H9 (cell line): Measurements from ENCODE around the gene AMY1B. TPM values are rescaled to one million over a fixed set of nuclear protein-coding genes. Genes with fewer than 3 reads are reported as not detected.
"Not testable (repeated sequence)": the region's sequence is repeated elsewhere in the genome, so short reads cannot be mapped to it uniquely, and the experiment has no call there.

ENCODE experiments used
- DNase-seq: peaks from one replicate; pipeline ENCODE4 v3.0.0-alpha.2; 2017
- H2AFZ ChIP-seq: one replicate; pipeline ENCODE4 v1.6.1; 2013; ENCODE audit warnings: mild to moderate bottlenecking, low read length, control low read depth, moderate library complexity
- H2AK5ac ChIP-seq: 2 replicates; pipeline ENCODE4 v1.6.1; 2013; ENCODE audit warnings: low read length, control low read depth, mixed read lengths; ENCODE audit not compliant: insufficient read length
- H2BK120ac ChIP-seq: one replicate; pipeline ENCODE4 v1.6.1; 2013; ENCODE audit warnings: low read depth, mild to moderate bottlenecking, low read length, control low read depth, inconsistent platforms; ENCODE audit not compliant: poor library complexity, severe bottlenecking
- H2BK12ac ChIP-seq: 2 replicates; pipeline ENCODE4 v1.6.1; 2013; ENCODE audit warnings: low read length, control low read depth, mixed read lengths, low read depth; ENCODE audit not compliant: insufficient read length
- H2BK15ac ChIP-seq: 2 replicates; pipeline ENCODE4 v1.6.1; 2013; ENCODE audit warnings: low read depth, low read length, control low read depth
- H2BK20ac ChIP-seq: one replicate; pipeline ENCODE4 v1.6.1; 2013; ENCODE audit warnings: low read depth, mild to moderate bottlenecking, low read length, control low read depth, inconsistent platforms; ENCODE audit not compliant: poor library complexity, severe bottlenecking
- H2BK5ac ChIP-seq: 2 replicates; pipeline ENCODE4 v1.6.1; 2013; ENCODE audit warnings: low read length, control low read depth, mixed read lengths; ENCODE audit not compliant: insufficient read length
- H3K14ac ChIP-seq: 2 replicates; pipeline ENCODE4 v1.6.1; 2013; ENCODE audit warnings: low read length, control low read depth; ENCODE audit not compliant: insufficient read depth
- H3K18ac ChIP-seq: 2 replicates; pipeline ENCODE4 v1.6.1; 2013; ENCODE audit warnings: low read depth, mild to moderate bottlenecking, mixed read lengths, low read length, control low read depth; ENCODE audit not compliant: insufficient read length
- H3K23ac ChIP-seq: 2 replicates; pipeline ENCODE4 v1.6.1; 2013; ENCODE audit warnings: low read length, control low read depth, mixed read lengths, low read depth; ENCODE audit not compliant: insufficient read length
- H3K23me2 ChIP-seq: 2 replicates; pipeline ENCODE4 v1.6.1; 2013; ENCODE audit warnings: low read depth, mild to moderate bottlenecking, mixed read lengths, low read length, control low read depth; ENCODE audit not compliant: insufficient read length, poor library complexity, severe bottlenecking
- H3K27ac ChIP-seq: 2 replicates; pipeline ENCODE4 v1.5.1; 2013; ENCODE audit warnings: low read length, control low read depth, mixed read lengths, low read depth; ENCODE audit not compliant: insufficient read length
- H3K27me3 ChIP-seq: 2 replicates; pipeline ENCODE4 v1.6.1; 2013; ENCODE audit warnings: low read length, control low read depth, inconsistent platforms; ENCODE audit not compliant: insufficient read depth
- H3K4ac ChIP-seq: 2 replicates; pipeline ENCODE4 v1.6.1; 2013; ENCODE audit warnings: low read depth, mild to moderate bottlenecking, control low read depth, inconsistent platforms, low read length, moderate library complexity
- H3K4me1 ChIP-seq: 2 replicates; pipeline ENCODE4 v1.6.1; 2013; ENCODE audit warnings: low read length, control low read depth, inconsistent platforms; ENCODE audit not compliant: insufficient read depth
- H3K4me2 ChIP-seq: 2 replicates; pipeline ENCODE4 v1.6.1; 2013; ENCODE audit warnings: low read length, control low read depth, mixed read lengths; ENCODE audit not compliant: insufficient read length, insufficient read depth
- H3K56ac ChIP-seq: 2 replicates; pipeline ENCODE4 v1.6.1; 2013; ENCODE audit warnings: low read depth, mild to moderate bottlenecking, mixed read lengths, low read length, control low read depth; ENCODE audit not compliant: insufficient read length
- H3K79me1 ChIP-seq: 2 replicates; pipeline ENCODE4 v1.6.1; 2013; ENCODE audit warnings: low read depth, mild to moderate bottlenecking, moderate library complexity, low read length, control low read depth, inconsistent platforms; ENCODE audit not compliant: insufficient read depth, poor library complexity, severe bottlenecking
- H3K79me2 ChIP-seq: 2 replicates; pipeline ENCODE4 v1.6.1; 2013; ENCODE audit warnings: low read length, control low read depth, inconsistent platforms; ENCODE audit not compliant: insufficient read depth
- H3K9ac ChIP-seq: 2 replicates; pipeline ENCODE4 v1.6.1; 2013; ENCODE audit warnings: low read length, control low read depth, mixed read lengths; ENCODE audit not compliant: insufficient read length; ENCODE audit errors: extremely low read depth
- H3K9me3 ChIP-seq: one replicate; pipeline ENCODE4 v1.6.1; 2013; ENCODE audit warnings: low read depth, low read length, inconsistent platforms; ENCODE audit not compliant: control insufficient read depth
- H3T11ph ChIP-seq: one replicate; pipeline ENCODE4 v1.6.1; 2013; ENCODE audit warnings: mild to moderate bottlenecking, low read length, control low read depth, inconsistent platforms
- H4K20me1 ChIP-seq: one replicate; pipeline ENCODE4 v1.6.1; 2013; ENCODE audit not compliant: control insufficient read depth, insufficient read length, insufficient read depth
- H4K5ac ChIP-seq: 2 replicates; pipeline ENCODE4 v1.6.1; 2013; ENCODE audit warnings: low read depth, mild to moderate bottlenecking, mixed read lengths, low read length, control low read depth; ENCODE audit not compliant: insufficient read length
- H4K8ac ChIP-seq: replicated peaks from 2 replicates; pipeline ENCODE4 v1.6.1; 2013; ENCODE audit warnings: low read length, control low read depth, mixed read lengths, low read depth; ENCODE audit not compliant: insufficient read length
- H4K91ac ChIP-seq: 2 replicates; pipeline ENCODE4 v1.6.1; 2013; ENCODE audit warnings: low read depth, mild to moderate bottlenecking, moderate library complexity, mixed read lengths, low read length, control low read depth; ENCODE audit not compliant: insufficient read length
- H3K27ac Mint-ChIP-seq, 3 experiments: 2 replicates in 2 of 3; 3 replicates in 1 of 3; pipeline ENCODE4 v1.8.0; 2020 to 2021; ENCODE audit warnings: mixed read lengths in 3 of 3, mild to moderate bottlenecking in 1 of 3, moderate library complexity in 1 of 3
- H3K27me3 Mint-ChIP-seq: 2 replicates; pipeline ENCODE4 v1.8.0; 2021; ENCODE audit warnings: low read depth, mild to moderate bottlenecking, moderate library complexity, mixed read lengths
- H3K36me3 Mint-ChIP-seq, 3 experiments: 2 replicates in 2 of 3; 3 replicates in 1 of 3; pipeline ENCODE4 v1.8.0; 2020 to 2021; ENCODE audit warnings: low read depth in 3 of 3, mixed read lengths in 3 of 3; ENCODE audit not compliant: insufficient read depth in 1 of 3
- H3K4me1 Mint-ChIP-seq, 2 experiments: 2 replicates each; pipeline ENCODE4 v1.8.0; 2020; ENCODE audit warnings: mixed read lengths in 2 of 2
- H3K4me3 Mint-ChIP-seq, 2 experiments: 2 replicates in 1 of 2; 3 replicates in 1 of 2; pipeline ENCODE4 v1.8.0; 2020 to 2021; ENCODE audit warnings: mild to moderate bottlenecking in 2 of 2, mixed read lengths in 2 of 2, moderate library complexity in 1 of 2
- H3K9me3 Mint-ChIP-seq, 2 experiments: 2 replicates in 1 of 2; 3 replicates in 1 of 2; pipeline ENCODE4 v1.8.0; 2020; ENCODE audit warnings: mild to moderate bottlenecking in 2 of 2, mixed read lengths in 2 of 2, moderate library complexity in 1 of 2
- WGBS: extraction: QIAGEN DNeasy Blood & Tissue Kit; methylation state at CpG from one replicate; pipeline ENCODE4 v1.1.7; 2013; ENCODE audit warnings: missing lambda C conversion rate, low lambda C conversion rate, mixed read lengths; ENCODE audit not compliant: insufficient read length; ENCODE audit errors: extremely low coverage; 5-methylcytosine and 5-hydroxymethylcytosine counted together
- total RNA-seq: library from RNA; stranded (reverse); gene quantifications from 2 replicates; pipeline ENCODE4 v1.2.1, GENCODE V29; 2021

The AMY1B gene
- total RNA-seq, 1 experiment from 2014 or later: not detected

DNA sequence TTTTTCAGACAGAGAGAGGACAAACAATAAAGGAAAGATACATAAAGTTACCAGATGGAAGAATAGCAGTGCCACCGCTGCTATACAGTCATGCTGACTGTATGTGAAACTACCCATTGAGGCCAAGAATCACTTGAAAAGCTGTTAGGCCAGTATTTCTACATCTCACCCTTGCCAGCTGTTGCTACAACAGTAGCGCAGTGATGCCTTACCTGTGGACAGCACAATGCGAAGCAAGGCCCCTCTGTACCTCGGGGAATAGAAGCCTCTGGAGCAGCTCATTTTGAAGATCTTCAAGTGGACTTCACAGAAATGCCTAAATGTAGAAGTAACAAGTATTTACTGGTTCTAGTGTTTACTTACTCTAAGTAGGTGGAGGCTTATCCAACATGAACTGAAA, 4.7 kb upstream of the AMY1B start:
- not testable (repeated sequence) for H3K4me2 ChIP-seq, H3K4me3 Mint-ChIP-seq, H3K27ac Mint-ChIP-seq, H3T11ph ChIP-seq, DNase-seq, H3K23ac ChIP-seq, H2BK120ac ChIP-seq, H2BK20ac ChIP-seq, H4K5ac ChIP-seq, H3K4ac ChIP-seq, H3K56ac ChIP-seq, H3K27me3 Mint-ChIP-seq, H2BK15ac ChIP-seq, H3K9ac ChIP-seq, H2BK12ac ChIP-seq, H3K9me3 ChIP-seq, H3K79me1 ChIP-seq, H2AFZ ChIP-seq, H3K14ac ChIP-seq, H4K91ac ChIP-seq, H3K23me2 ChIP-seq, H4K8ac ChIP-seq, H3K4me1 ChIP-seq, H2AK5ac ChIP-seq, H2BK5ac ChIP-seq, H4K20me1 ChIP-seq, H3K79me2 ChIP-seq, H3K36me3 Mint-ChIP-seq, H3K27ac ChIP-seq, H3K9me3 Mint-ChIP-seq, H3K18ac ChIP-seq, H3K27me3 ChIP-seq, H3K4me1 Mint-ChIP-seq
- WGBS: no CpG with 5 or more reads among the region's 4 CpGs

DNA sequence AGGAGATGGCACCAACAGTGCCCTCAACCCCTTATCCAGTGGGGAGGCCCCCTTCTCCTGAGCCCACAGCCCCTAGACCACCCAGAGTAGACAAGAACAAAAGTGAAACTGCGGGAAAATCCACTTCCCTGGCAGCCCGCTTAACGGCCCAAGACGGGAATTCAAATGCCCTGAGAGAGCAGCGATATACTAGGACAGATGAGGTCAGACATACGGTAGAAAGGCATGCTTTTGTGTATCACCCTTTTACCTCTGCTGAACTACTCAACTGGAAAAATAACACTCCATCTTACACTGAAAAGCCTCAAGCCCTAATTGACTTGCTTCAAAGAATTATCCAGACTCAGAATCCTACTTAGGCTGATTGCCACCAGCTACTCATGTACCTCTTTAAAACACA, 1.4 kb upstream of the AMY1B start:
- not testable (repeated sequence) for H2BK5ac ChIP-seq, H3K4me2 ChIP-seq, H2BK20ac ChIP-seq, H3K27me3 ChIP-seq, H3K4me3 Mint-ChIP-seq, H3K27ac Mint-ChIP-seq, H3K79me2 ChIP-seq, H3K9me3 ChIP-seq, H2BK120ac ChIP-seq, H3K27ac ChIP-seq, H3K18ac ChIP-seq, H3K23ac ChIP-seq, H2AK5ac ChIP-seq, H4K8ac ChIP-seq, H3K27me3 Mint-ChIP-seq, H3K4me1 Mint-ChIP-seq, H4K5ac ChIP-seq, H3K4ac ChIP-seq, H3T11ph ChIP-seq, H3K23me2 ChIP-seq, H3K9ac ChIP-seq, H3K14ac ChIP-seq, H2BK12ac ChIP-seq, H3K36me3 Mint-ChIP-seq, H3K4me1 ChIP-seq, H4K20me1 ChIP-seq, H3K9me3 Mint-ChIP-seq, H4K91ac ChIP-seq, H2BK15ac ChIP-seq, H3K79me1 ChIP-seq, H3K56ac ChIP-seq, DNase-seq, H2AFZ ChIP-seq
- WGBS: no CpG with 5 or more reads among the region's 6 CpGs
